ENCODE results near the gene OGFR. TPM values are rescaled to one million over a fixed set of nuclear protein-coding genes. Genes with fewer than 3 reads are reported as not detected.

Gene OGFR
- polyA plus RNA-seq, 1 donor (not counting 4 experiments of a cell fraction or from before 2014, with no cell fraction given) = 39.8 TPM

DNA sequence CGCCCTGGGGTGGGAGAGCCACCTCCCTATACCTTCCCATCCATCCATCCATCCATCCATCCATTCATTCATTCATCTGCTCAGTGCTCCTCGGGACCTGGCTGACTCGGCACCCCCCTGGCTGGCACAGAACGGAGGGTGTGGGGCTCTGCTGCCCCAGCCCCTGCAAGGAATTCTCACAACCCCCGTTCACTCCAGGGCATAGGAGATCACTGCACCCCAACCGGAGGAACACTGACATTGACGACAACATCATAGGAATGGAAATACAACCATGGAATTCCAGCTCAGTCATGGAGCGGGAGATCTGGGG is 36.4 kb upstream of the OGFR start:
- Histone ChIP-seq H3K4me1 (ENCODE audit: control insufficient read depth, extremely low read depth, insufficient read depth, low read length) (peaks cover 22% of the 10 kb centered on the region), H3K27ac (ENCODE audit: control insufficient read depth, insufficient read depth, low read length) (no peak overlapping the region), H3K27me3 (ENCODE audit: control insufficient read depth, extremely low read depth, insufficient read depth, low read length) (peaks cover 22% of the 10 kb centered on the region), H3K4me3 (ENCODE audit: control insufficient read depth in 2 of 3, extremely low read depth in 1 of 3, insufficient read depth in 2 of 3, low read depth in 1 of 3, low read length in 3 of 3) (peak overlapping the region in 1 of 3 experiments; percentile 27), H4K20me1 (ENCODE audit: control insufficient read depth, extremely low read depth, insufficient read depth, low read length) (peaks cover 2% of the 10 kb centered on the region), H3K36me3 (ENCODE audit: control insufficient read depth in 2 of 2, extremely low read depth in 1 of 2, insufficient read depth in 2 of 2, low read length in 2 of 2) (no peaks in the 10 kb centered on the region), H2AFZ (ENCODE audit: control insufficient read depth, low read length) (no peak overlapping the region), H3K4me2 (ENCODE audit: control insufficient read depth, extremely low read depth, insufficient read depth, low read depth, low read length) (peak overlapping the region; percentile 48), H3K9ac (ENCODE audit: control insufficient read depth, extremely low read depth, insufficient read depth, low read length) (no peak overlapping the region), H3K79me2 (ENCODE audit: control insufficient read depth, insufficient read depth, low read length) (no peaks in the 10 kb centered on the region), H3K9me3 (ENCODE audit: control insufficient read depth, low read depth, low read length) (no peaks in the 10 kb centered on the region), H3K9me1 (ENCODE audit: control insufficient read depth, extremely low read depth, insufficient read depth, low read length) (no peaks in the 10 kb centered on the region)
- TF ChIP-seq, protein P1, sequence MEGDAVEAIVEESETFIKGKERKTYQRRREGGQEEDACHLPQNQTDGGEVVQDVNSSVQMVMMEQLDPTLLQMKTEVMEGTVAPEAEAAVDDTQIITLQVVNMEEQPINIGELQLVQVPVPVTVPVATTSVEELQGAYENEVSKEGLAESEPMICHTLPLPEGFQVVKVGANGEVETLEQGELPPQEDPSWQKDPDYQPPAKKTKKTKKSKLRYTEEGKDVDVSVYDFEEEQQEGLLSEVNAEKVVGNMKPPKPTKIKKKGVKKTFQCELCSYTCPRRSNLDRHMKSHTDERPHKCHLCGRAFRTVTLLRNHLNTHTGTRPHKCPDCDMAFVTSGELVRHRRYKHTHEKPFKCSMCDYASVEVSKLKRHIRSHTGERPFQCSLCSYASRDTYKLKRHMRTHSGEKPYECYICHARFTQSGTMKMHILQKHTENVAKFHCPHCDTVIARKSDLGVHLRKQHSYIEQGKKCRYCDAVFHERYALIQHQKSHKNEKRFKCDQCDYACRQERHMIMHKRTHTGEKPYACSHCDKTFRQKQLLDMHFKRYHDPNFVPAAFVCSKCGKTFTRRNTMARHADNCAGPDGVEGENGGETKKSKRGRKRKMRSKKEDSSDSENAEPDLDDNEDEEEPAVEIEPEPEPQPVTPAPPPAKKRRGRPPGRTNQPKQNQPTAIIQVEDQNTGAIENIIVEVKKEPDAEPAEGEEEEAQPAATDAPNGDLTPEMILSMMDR (optimal IDR thresholded peaks at IDR 0.05 in 1 of 3, IDR thresholded peaks at IDR 0.05 in 1 of 3, conservative IDR thresholded peaks at IDR 0.05 in 1 of 3; ENCODE audit: extremely low read depth in 1 of 3, insufficient read depth in 2 of 3, low read length in 3 of 3) = no peak
- no peak for TF ChIP-seq EZH2 (IDR thresholded peaks at IDR 0.05; ENCODE audit: low read length)
- dilution Hi-C loops (cut with MboI; ENCODE audit: extremely low pct_ligation_motif_present, low sequenced_read_pairs) = no loop called here
- FAIRE-seq (no peak), DNase-seq (ENCODE audit: low read depth, low spot score) (no peak)

DNA sequence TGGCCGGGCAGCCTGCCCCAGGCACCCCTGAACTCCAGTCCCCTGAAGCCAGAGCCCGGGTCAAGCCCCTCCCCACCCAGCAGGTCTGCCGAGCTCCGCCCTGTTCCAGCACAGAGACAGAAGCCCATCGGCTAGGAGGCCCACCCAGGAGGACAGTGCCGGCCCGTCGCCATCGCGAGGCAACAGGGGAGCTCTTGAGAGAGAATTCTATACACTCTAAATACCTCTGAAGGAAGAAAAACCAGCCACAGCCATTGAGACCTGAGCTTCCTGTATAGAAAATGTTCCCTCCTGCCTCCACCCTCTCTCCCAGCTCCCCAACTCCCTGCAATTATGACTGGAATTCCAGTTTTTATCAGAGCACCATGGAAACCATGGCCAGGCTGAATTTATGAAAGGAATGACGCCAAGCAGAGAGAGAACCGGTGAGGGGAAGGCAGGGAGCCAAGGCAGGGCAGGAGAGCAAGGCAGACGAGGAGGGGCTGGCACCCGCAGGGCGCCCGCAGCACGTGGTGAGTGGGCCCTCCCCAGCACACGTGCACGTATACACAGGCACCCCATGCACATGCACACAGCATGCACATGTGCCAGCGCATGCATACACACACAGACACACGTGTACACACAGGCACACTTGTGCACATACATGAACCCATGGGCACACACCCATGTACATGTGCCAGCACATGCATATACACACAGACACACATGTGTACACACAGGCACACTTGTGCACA is 35.9 kb upstream of the OGFR start:
- DNase-seq (ENCODE audit: low read depth, low spot score) = no peak

More for the DNA sequence above, 35.9 kb upstream of the OGFR start:
- dilution Hi-C loops (cut with MboI; ENCODE audit: extremely low pct_ligation_motif_present, low sequenced_read_pairs) = no loop called here
- no peak for FAIRE-seq
- Histone ChIP-seq H3K4me1 (ENCODE audit: control insufficient read depth, extremely low read depth, insufficient read depth, low read length) (peaks cover 28% of the 10 kb centered on the region), H3K79me2 (ENCODE audit: control insufficient read depth, insufficient read depth, low read length) (no peaks in the 10 kb centered on the region), H4K20me1 (ENCODE audit: control insufficient read depth, extremely low read depth, insufficient read depth, low read length) (no peaks in the 10 kb centered on the region), H3K9me1 (ENCODE audit: control insufficient read depth, extremely low read depth, insufficient read depth, low read length) (no peaks in the 10 kb centered on the region), H3K9ac (ENCODE audit: control insufficient read depth, extremely low read depth, insufficient read depth, low read length) (no peak overlapping the region), H3K27ac (ENCODE audit: control insufficient read depth, insufficient read depth, low read length) (no peak overlapping the region), H3K4me3 (ENCODE audit: control insufficient read depth in 2 of 3, extremely low read depth in 1 of 3, insufficient read depth in 2 of 3, low read depth in 1 of 3, low read length in 3 of 3) (peak overlapping the region in 1 of 3 experiments; percentile 27), H3K4me2 (ENCODE audit: control insufficient read depth, extremely low read depth, insufficient read depth, low read depth, low read length) (peak overlapping the region; percentile 48), H3K27me3 (ENCODE audit: control insufficient read depth, extremely low read depth, insufficient read depth, low read length) (peaks cover 22% of the 10 kb centered on the region), H3K36me3 (ENCODE audit: control insufficient read depth in 2 of 2, extremely low read depth in 1 of 2, insufficient read depth in 2 of 2, low read length in 2 of 2) (no peaks in the 10 kb centered on the region), H2AFZ (ENCODE audit: control insufficient read depth, low read length) (peak overlapping the region; percentile 58), H3K9me3 (ENCODE audit: control insufficient read depth, low read depth, low read length) (no peaks in the 10 kb centered on the region)
- no peak for TF ChIP-seq EZH2 (IDR thresholded peaks at IDR 0.05; ENCODE audit: low read length)
- TF ChIP-seq, protein P1 (optimal IDR thresholded peaks at IDR 0.05 in 1 of 3, IDR thresholded peaks at IDR 0.05 in 1 of 3, conservative IDR thresholded peaks at IDR 0.05 in 1 of 3; ENCODE audit: extremely low read depth in 1 of 3, insufficient read depth in 2 of 3, low read length in 3 of 3) = no peak

Measured in keratinocyte (primary cell).